ENCODE measurements around the gene C12orf56.

C12orf56 gene

DNA sequence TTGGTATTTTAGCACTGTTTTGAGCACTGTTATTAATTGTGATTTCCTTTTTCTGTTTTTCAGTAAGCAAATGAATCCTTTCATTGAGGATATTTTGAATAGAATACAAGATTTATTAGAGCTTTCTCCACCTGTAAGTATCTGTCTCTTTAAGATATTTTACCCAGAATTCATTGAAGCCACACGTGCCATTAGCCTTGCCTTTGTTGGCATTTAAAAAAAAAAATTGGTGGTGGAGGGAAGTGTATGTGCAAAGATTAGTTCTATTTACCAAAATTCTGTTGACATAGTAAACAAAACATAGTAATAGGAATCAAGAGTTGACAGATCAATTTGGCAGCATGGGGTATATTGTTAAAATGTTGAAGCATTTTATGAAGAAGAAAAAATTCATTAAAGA lies 37.4 kb upstream of the C12orf56 start:
- DNase-seq (ENCODE audit: low spot score), result no peak
- H3K27ac ChIP-seq, result no peak overlapping the region
- CTCF ChIA-PET, result no interaction called here
- TF ChIP-seq, protein P1, sequence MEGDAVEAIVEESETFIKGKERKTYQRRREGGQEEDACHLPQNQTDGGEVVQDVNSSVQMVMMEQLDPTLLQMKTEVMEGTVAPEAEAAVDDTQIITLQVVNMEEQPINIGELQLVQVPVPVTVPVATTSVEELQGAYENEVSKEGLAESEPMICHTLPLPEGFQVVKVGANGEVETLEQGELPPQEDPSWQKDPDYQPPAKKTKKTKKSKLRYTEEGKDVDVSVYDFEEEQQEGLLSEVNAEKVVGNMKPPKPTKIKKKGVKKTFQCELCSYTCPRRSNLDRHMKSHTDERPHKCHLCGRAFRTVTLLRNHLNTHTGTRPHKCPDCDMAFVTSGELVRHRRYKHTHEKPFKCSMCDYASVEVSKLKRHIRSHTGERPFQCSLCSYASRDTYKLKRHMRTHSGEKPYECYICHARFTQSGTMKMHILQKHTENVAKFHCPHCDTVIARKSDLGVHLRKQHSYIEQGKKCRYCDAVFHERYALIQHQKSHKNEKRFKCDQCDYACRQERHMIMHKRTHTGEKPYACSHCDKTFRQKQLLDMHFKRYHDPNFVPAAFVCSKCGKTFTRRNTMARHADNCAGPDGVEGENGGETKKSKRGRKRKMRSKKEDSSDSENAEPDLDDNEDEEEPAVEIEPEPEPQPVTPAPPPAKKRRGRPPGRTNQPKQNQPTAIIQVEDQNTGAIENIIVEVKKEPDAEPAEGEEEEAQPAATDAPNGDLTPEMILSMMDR (conservative IDR thresholded peaks at IDR 0.05; ENCODE audit: low read depth), result no peak
- POLR2A ChIA-PET (ENCODE audit: low non-redundant PET), result no interaction called here

DNA sequence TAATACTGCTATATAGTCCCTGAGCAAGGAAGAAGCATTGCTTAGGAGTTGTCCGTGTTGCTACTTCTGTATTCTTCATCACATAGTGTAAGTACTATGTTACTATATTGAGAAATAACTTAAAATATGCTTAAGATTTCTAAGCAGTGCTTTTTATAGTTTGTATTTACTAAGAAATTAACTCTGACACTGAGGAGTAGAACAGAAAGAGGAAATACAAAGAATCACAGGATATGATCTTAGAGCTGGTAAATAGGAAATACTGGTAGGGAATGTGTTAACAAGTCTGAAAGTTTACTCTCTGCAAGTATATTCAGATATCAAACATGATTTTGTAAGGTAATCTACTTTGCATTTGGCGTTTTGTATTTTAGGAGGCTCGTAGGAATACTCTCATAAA lies 29.1 kb upstream of the C12orf56 start:
- no peak for DNase-seq (ENCODE audit: low spot score)
- no peak overlapping the region for H3K27ac ChIP-seq
- TF ChIP-seq, protein P1 (conservative IDR thresholded peaks at IDR 0.05; ENCODE audit: low read depth), result no peak
- ChIA-PET CTCF (no interaction called here), POLR2A (ENCODE audit: low non-redundant PET) (no interaction called here)

DNA sequence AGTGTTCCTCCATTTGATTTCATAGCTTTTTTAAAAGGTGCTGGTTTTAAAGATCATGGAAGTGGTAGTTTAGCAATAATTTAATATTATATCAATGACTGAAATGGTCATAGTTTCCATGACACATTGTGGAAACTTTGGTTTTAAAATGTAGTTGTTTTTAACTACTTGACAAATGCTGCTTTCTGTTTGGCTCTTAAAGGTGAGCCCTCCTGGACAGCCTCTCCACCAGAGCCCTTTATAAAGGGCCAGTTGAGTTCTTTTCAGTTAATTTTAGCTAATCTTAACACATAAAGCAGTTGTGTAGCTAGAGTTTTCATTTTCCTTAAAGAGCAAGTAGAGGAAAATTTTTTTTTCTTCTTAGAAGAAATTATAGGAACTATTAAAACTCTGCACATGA lies 27.7 kb upstream of the C12orf56 start:
- TF ChIP-seq, protein P1 (conservative IDR thresholded peaks at IDR 0.05; ENCODE audit: low read depth), result no peak
- no peak for DNase-seq (ENCODE audit: low spot score)
- no peak overlapping the region for H3K27ac ChIP-seq
- ChIA-PET CTCF (no interaction called here), POLR2A (ENCODE audit: low non-redundant PET) (no interaction called here)

DNA sequence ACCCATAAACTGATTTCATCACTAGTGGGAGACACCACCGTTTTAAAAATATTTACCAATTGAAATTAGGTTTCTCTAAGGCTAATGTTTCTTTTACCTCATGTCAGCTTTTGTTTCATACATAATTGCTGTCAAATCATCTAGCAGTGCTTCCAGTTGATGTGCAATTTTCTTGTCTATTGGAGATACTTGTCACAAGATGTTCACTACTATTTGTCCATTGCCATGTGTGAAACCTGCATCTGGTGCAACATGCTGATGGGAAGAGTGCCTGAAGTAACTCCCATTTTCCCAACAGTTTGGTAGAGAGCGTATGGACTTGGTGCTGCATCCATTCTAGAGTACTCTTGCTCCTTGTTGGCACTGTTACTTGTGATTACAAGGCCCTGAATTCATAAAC lies 23.3 kb upstream of the C12orf56 start:
- ChIA-PET CTCF (no interaction called here), POLR2A (ENCODE audit: low non-redundant PET) (no interaction called here)
- TF ChIP-seq, protein P1 (conservative IDR thresholded peaks at IDR 0.05; ENCODE audit: low read depth), result no peak
- DNase-seq (ENCODE audit: low spot score), result no peak
- H3K27ac ChIP-seq, result no peak overlapping the region

DNA sequence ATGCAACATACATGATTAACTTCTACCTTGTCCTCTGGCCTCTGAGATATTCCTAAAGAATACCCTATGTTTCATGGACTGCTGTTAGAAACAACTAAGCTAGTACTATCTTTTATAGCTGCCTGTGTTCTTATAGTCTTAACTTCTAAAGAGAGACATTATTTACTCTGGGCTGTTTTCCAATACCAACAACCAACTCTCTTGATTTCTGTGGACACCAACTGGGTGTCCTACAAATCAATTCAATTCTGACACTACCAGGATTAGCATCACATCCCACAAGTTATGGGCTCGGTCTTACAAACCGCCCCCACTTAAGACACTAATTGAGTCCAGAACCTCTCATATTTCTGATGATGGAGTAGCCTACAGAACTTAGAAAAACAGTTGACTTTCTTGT lies 21.9 kb upstream of the C12orf56 start:
- ChIA-PET CTCF (no interaction called here), POLR2A (ENCODE audit: low non-redundant PET) (no interaction called here)
- TF ChIP-seq, protein P1 (conservative IDR thresholded peaks at IDR 0.05; ENCODE audit: low read depth), result no peak
- H3K27ac ChIP-seq, result no peak overlapping the region
- DNase-seq (ENCODE audit: low spot score), result no peak

DNA sequence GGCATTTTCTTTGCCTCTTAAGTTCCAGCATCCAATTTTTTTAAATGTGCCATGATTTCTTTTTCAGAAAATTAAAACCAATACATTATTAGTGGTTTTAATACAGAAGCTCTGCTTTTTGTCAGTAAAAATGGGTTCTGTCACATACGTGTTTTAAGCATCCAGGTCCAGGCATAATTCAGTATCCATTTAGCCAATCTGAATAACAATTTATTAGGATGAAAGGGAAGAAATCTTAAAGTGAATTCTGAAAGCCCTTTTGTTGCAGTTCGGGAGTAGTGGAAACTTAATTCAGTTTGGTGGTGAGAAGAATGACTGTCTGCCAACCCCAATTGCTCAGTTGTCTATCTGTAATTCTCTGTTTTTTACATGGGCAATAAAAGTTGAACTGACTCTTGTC lies 20.9 kb upstream of the C12orf56 start:
- ChIA-PET POLR2A (ENCODE audit: low non-redundant PET) (no interaction called here), CTCF (no interaction called here)
- no peak for DNase-seq (ENCODE audit: low spot score)
- TF ChIP-seq, protein P1 (conservative IDR thresholded peaks at IDR 0.05; ENCODE audit: low read depth), result no peak
- no peak overlapping the region for H3K27ac ChIP-seq
